ENCODE results near the gene ALKBH2. TPM values are rescaled to one million over a fixed set of nuclear protein-coding genes. Genes with fewer than 3 reads are reported as not detected.

Gene ALKBH2
- total RNA-seq, 6 experiments from 2014 or later, result 12.3 to 17.1 (median 13.3) TPM

- peaks cover 10% of the 10 kb centered on the region for H3K4me1 Mint-ChIP-seq (ENCODE audit: low read depth)
- H3K9me3 Mint-ChIP-seq, result no peaks in the 10 kb centered on the region
- DNase-seq, result peak; percentile 4
- no peak overlapping the region for H3K4me3 Mint-ChIP-seq
- no peaks in the 10 kb centered on the region for H3K36me3 Mint-ChIP-seq (ENCODE audit: low read depth)
- peaks cover 6% of the 10 kb centered on the region for H3K27me3 Mint-ChIP-seq (ENCODE audit: insufficient read depth)
- no peak overlapping the region for H3K27ac Mint-ChIP-seq
- TF ChIP-seq, protein P1, sequence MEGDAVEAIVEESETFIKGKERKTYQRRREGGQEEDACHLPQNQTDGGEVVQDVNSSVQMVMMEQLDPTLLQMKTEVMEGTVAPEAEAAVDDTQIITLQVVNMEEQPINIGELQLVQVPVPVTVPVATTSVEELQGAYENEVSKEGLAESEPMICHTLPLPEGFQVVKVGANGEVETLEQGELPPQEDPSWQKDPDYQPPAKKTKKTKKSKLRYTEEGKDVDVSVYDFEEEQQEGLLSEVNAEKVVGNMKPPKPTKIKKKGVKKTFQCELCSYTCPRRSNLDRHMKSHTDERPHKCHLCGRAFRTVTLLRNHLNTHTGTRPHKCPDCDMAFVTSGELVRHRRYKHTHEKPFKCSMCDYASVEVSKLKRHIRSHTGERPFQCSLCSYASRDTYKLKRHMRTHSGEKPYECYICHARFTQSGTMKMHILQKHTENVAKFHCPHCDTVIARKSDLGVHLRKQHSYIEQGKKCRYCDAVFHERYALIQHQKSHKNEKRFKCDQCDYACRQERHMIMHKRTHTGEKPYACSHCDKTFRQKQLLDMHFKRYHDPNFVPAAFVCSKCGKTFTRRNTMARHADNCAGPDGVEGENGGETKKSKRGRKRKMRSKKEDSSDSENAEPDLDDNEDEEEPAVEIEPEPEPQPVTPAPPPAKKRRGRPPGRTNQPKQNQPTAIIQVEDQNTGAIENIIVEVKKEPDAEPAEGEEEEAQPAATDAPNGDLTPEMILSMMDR (IDR thresholded peaks at IDR 0.05), result no peak
These were observed 46.0 kb downstream of the ALKBH2 start for GRCh38 chr12:109047081-109047805.

DNA sequence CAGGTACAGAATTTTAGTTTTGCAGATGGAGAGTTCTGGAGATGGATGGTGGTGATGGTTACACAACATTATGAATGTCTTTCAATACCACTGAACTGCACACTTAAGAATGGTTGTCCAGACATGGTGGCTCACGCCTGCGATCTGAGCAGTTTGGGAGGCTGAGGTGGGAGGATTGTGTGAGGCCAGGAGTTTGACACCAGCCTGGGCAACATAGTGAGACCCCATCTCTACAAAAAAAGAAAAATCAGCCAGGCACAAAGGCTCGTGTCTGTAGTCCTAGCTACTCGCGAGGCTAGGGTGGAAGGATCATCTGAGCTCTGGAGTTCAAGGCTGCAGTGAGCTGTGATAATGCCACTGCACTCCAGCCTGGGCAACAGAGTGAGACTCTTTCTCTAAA, 49.0 kb downstream of the ALKBH2 start:
- Mint-ChIP-seq H3K27ac (no peak overlapping the region), H3K36me3 (ENCODE audit: low read depth) (no peaks in the 10 kb centered on the region), H3K9me3 (no peaks in the 10 kb centered on the region)

More for the DNA sequence above, 49.0 kb downstream of the ALKBH2 start:
- peaks cover 4% of the 10 kb centered on the region for H3K27me3 Mint-ChIP-seq (ENCODE audit: insufficient read depth)
- no peak for DNase-seq
- no peak overlapping the region for H3K4me3 Mint-ChIP-seq
- TF ChIP-seq, protein P1 (IDR thresholded peaks at IDR 0.05), result no peak
- H3K4me1 Mint-ChIP-seq (ENCODE audit: low read depth), result peaks cover 5% of the 10 kb centered on the region; the same call in 1 of the 2 replicates

Other genes starting within 250 kb of the ALKBH2 start
- 10 to 100 TPM; 75.8 to 96.2 (median 79.1) TPM for gene SSH1, start 235.9 kb downstream of the ALKBH2 start, total RNA-seq (2021; fragmentation: NEBNext Ultra II Directional; extraction: Animal tissue kit (Norgen Biotek cat#: 25700))
- not detected for gene DAO, start 213.4 kb downstream of the ALKBH2 start, total RNA-seq (2021; fragmentation: NEBNext Ultra II Directional; extraction: Animal tissue kit (Norgen Biotek cat#: 25700))
- gene SVOP, start 72.4 kb downstream of the ALKBH2 start, total RNA-seq (2021; fragmentation: NEBNext Ultra II Directional; extraction: Animal tissue kit (Norgen Biotek cat#: 25700)), result not detected
- gene USP30, start 40.9 kb downstream of the ALKBH2 start, total RNA-seq (2021; fragmentation: NEBNext Ultra II Directional; extraction: Animal tissue kit (Norgen Biotek cat#: 25700)), result 10 to 100 TPM in 4 of 6 experiments, 1 to 10 TPM in 2; 8.0 to 11.7 (median 10.4) TPM
- 10 to 100 TPM; 19.3 to 30.4 (median 21.8) TPM for gene UNG, start 4.1 kb upstream of the ALKBH2 start, total RNA-seq (2021; fragmentation: NEBNext Ultra II Directional; extraction: Animal tissue kit (Norgen Biotek cat#: 25700))
- 1 to 10 TPM; 1.0 to 2.1 (median 1.3) TPM for gene ACACB, start 23.1 kb upstream of the ALKBH2 start, total RNA-seq (2021; fragmentation: NEBNext Ultra II Directional; extraction: Animal tissue kit (Norgen Biotek cat#: 25700))
- not detected for gene FOXN4, start 215.8 kb upstream of the ALKBH2 start, total RNA-seq (2021; fragmentation: NEBNext Ultra II Directional; extraction: Animal tissue kit (Norgen Biotek cat#: 25700))

All from HFFc6 (cell line).